ENCODE data around the gene SETX. TPM values are rescaled to one million over a fixed set of nuclear protein-coding genes. Genes with fewer than 3 reads are reported as not detected.

SETX gene
- total RNA-seq, 1 experiment from 2014 or later: 21.0 TPM

GRCh38 chr9:132401824-132402223 is 47.0 kb upstream of the SETX start:
- no peaks in the 10 kb centered on the region for H4K20me1 ChIP-seq (ENCODE audit: low read length)
- no TSS peak for BruUV-seq (replicated peaks)
- ChIA-PET CTCF (no interaction called here), POLR2A (ENCODE audit: unreplicated experiment) (no interaction called here)
- ATAC-seq (no peak), DNase-seq (no peak)
- peaks cover 6% of the 10 kb centered on the region; the same call in 1 of the 2 replicates for H3K4me1 ChIP-seq (ENCODE audit: insufficient read depth, low read length)
- H3K4me3 ChIP-seq (ENCODE audit: low read length): no peak overlapping the region
- no peak overlapping the region for H2AFZ ChIP-seq (ENCODE audit: low read length)
- no peak overlapping the region for H3K4me2 ChIP-seq (ENCODE audit: low read length)
- TF ChIP-seq EZH2phosphoT487 (IDR thresholded peaks at IDR 0.05; ENCODE audit: borderline replicate concordance, low read length) (no peak), CTCF (conservative IDR thresholded peaks at IDR 0.05; ENCODE audit: low read depth, low read length) (no peak), EZH2 (IDR thresholded peaks at IDR 0.05; ENCODE audit: low read length, unreplicated experiment) (no peak)
- H3K79me2 ChIP-seq (ENCODE audit: low read length): peaks cover 33% of the 10 kb centered on the region
- no peaks in the 10 kb centered on the region for H3F3A ChIP-seq (ENCODE audit: low read length, unreplicated experiment)
- peaks cover 9% of the 10 kb centered on the region; the same call in 1 of the 2 replicates for H3K36me3 ChIP-seq (ENCODE audit: low read depth, low read length)
- no peaks in the 10 kb centered on the region for H3K9me2 ChIP-seq (replicated peaks; ENCODE audit: low read length)
- no peak overlapping the region for H3K9ac ChIP-seq (ENCODE audit: low read length)
- H3K27me3 ChIP-seq (ENCODE audit: low read length): no peaks in the 10 kb centered on the region
- H3K9me3 ChIP-seq (ENCODE audit: low read length): no peaks in the 10 kb centered on the region
- H3K27ac ChIP-seq (ENCODE audit: low read length): no peak overlapping the region
- intact Hi-C loops (cut with micrococcal nuclease): no loop called here

GRCh38 chr9:132395560-132395959 is 40.8 kb upstream of the SETX start:
- ChIA-PET POLR2A (ENCODE audit: unreplicated experiment) (no interaction called here), CTCF (no interaction called here)
- H2AFZ ChIP-seq (ENCODE audit: low read length): no peak overlapping the region
- H3K4me2 ChIP-seq (ENCODE audit: low read length): no peak overlapping the region
- peaks cover 18% of the 10 kb centered on the region for H3K36me3 ChIP-seq (ENCODE audit: low read depth, low read length)
- DNase-seq (no peak), ATAC-seq (no peak)
- H3F3A ChIP-seq (ENCODE audit: low read length, unreplicated experiment): no peaks in the 10 kb centered on the region
- H4K20me1 ChIP-seq (ENCODE audit: low read length): no peaks in the 10 kb centered on the region
- TF ChIP-seq CTCF (conservative IDR thresholded peaks at IDR 0.05; ENCODE audit: low read depth, low read length): no peak
- no peak for TF ChIP-seq EZH2 (IDR thresholded peaks at IDR 0.05; ENCODE audit: low read length, unreplicated experiment)
- TF ChIP-seq EZH2phosphoT487 (IDR thresholded peaks at IDR 0.05; ENCODE audit: borderline replicate concordance, low read length): no peak
- H3K27me3 ChIP-seq (ENCODE audit: low read length): no peaks in the 10 kb centered on the region
- no peaks in the 10 kb centered on the region for H3K9me2 ChIP-seq (replicated peaks; ENCODE audit: low read length)
- no peak overlapping the region for H3K4me3 ChIP-seq (ENCODE audit: low read length)
- H3K79me2 ChIP-seq (ENCODE audit: low read length): no peaks in the 10 kb centered on the region
- intact Hi-C loops (cut with micrococcal nuclease): no loop called here
- no peak overlapping the region for H3K27ac ChIP-seq (ENCODE audit: low read length)
- H3K9ac ChIP-seq (ENCODE audit: low read length): no peak overlapping the region
- no TSS peak for BruUV-seq (replicated peaks)
- H3K4me1 ChIP-seq (ENCODE audit: insufficient read depth, low read length): no peaks in the 10 kb centered on the region
- H3K9me3 ChIP-seq (ENCODE audit: low read length): no peaks in the 10 kb centered on the region

GRCh38 chr9:132391449-132391848 is 36.7 kb upstream of the SETX start:
- DNase-seq (no peak), ATAC-seq (no peak)
- Histone ChIP-seq H3K9me2 (replicated peaks; ENCODE audit: low read length) (no peaks in the 10 kb centered on the region), H3K4me3 (ENCODE audit: low read length) (no peak overlapping the region), H3K79me2 (ENCODE audit: low read length) (no peaks in the 10 kb centered on the region), H3K9me3 (ENCODE audit: low read length) (no peaks in the 10 kb centered on the region), H3K36me3 (ENCODE audit: low read depth, low read length) (peaks cover 23% of the 10 kb centered on the region), H2AFZ (ENCODE audit: low read length) (no peak overlapping the region), H3K4me2 (ENCODE audit: low read length) (no peak overlapping the region), H3F3A (ENCODE audit: low read length, unreplicated experiment) (no peaks in the 10 kb centered on the region), H3K9ac (ENCODE audit: low read length) (no peak overlapping the region), H3K27me3 (ENCODE audit: low read length) (no peaks in the 10 kb centered on the region), H4K20me1 (ENCODE audit: low read length) (no peaks in the 10 kb centered on the region), H3K4me1 (ENCODE audit: insufficient read depth, low read length) (no peaks in the 10 kb centered on the region), H3K27ac (ENCODE audit: low read length) (no peak overlapping the region)
- TF ChIP-seq EZH2phosphoT487 (IDR thresholded peaks at IDR 0.05; ENCODE audit: borderline replicate concordance, low read length) (no peak), CTCF (conservative IDR thresholded peaks at IDR 0.05; ENCODE audit: low read depth, low read length) (no peak), EZH2 (IDR thresholded peaks at IDR 0.05; ENCODE audit: low read length, unreplicated experiment) (no peak)
- no TSS peak for BruUV-seq (replicated peaks)
- POLR2A ChIA-PET (ENCODE audit: unreplicated experiment): interaction anchor here (0.6 kb wide), 1 partner anchor 39 kb away, joined by 7 read pairs; no protein-coding TSS in a partner anchor
- intact Hi-C loops (cut with micrococcal nuclease): no loop called here
- CTCF ChIA-PET: no interaction called here
